Measurements from ENCODE around the gene LIMCH1.
"Not testable (repeated sequence)": the region's sequence is repeated elsewhere in the genome, so short reads cannot be mapped to it uniquely, and the experiment has no call there.

Gene LIMCH1

GRCh38 chr4:41678086-41678816 is 140.3 kb downstream of the LIMCH1 start:
- DNase-seq (ENCODE audit: low spot score): no peak

- DNase-seq (ENCODE audit: low spot score): no peak
Observed at GRCh38 chr4:41678951-41679350, 141.0 kb downstream of the LIMCH1 start.

DNA sequence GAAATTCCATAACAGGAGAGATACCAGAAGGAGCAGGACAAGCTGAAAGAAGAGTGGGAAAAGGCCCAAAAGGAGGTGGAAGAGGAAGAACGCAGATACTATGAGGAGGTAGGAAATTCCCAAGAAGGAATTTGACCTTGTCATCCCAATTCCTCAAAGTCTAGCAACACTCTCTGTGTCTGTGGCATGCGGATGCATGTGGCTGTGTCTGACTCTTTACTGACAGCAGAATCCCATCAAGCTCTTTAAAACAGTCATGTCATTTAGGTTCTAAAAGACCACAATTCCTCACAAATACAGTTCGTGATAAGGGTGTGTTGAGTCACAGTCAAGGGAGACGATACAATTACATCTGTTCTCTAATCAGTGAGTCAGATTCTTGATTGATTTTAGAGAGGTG is 142.0 kb downstream of the LIMCH1 start:
- no peak for DNase-seq (ENCODE audit: low spot score)

- no peak for DNase-seq (ENCODE audit: low spot score)
Observed at GRCh38 chr4:41681054-41681453, 143.1 kb downstream of the LIMCH1 start.

DNA sequence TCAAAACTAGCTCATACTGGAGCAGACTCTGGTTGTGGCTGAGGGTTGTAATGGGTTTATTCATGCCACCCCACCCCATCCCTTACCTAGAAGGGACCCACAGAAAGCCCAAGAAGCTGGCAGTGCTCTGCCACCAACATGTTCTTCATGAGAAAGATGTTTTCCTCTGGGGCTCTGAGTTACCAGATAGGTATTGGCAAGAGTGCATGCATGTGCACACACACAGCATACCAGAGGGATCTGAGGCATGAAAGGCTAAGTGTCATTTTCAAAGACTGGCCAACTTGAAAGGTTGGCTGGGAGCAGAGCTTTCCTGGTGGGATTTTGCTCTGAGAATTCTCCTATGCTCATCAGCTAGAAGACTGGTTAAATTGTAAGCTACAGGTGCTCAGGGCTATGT is 145.4 kb downstream of the LIMCH1 start:
- no peak for DNase-seq (ENCODE audit: low spot score)

GRCh38 chr4:41686893-41687292 is 148.9 kb downstream of the LIMCH1 start:
- no peak for DNase-seq (ENCODE audit: low spot score)

DNA sequence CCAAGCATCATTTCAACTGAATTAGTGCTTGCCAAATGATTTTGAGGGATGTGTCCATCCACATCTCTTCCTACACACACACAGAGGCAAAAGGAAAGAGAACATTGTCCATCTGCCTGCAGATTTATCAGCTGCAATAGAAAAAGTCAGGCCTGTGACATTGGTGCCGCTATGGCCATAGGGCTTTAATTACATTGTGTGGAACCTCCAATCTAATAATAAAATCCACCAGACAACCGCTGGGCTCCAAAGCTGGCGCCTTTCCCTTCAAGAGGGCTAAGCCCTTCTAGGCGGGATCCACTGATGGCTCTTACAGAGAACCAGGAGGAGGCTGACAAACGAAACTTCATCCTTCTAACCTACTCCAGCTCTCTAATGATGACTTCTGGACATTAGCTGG is 150.0 kb downstream of the LIMCH1 start:
- DNase-seq (ENCODE audit: low spot score): no peak

DNA sequence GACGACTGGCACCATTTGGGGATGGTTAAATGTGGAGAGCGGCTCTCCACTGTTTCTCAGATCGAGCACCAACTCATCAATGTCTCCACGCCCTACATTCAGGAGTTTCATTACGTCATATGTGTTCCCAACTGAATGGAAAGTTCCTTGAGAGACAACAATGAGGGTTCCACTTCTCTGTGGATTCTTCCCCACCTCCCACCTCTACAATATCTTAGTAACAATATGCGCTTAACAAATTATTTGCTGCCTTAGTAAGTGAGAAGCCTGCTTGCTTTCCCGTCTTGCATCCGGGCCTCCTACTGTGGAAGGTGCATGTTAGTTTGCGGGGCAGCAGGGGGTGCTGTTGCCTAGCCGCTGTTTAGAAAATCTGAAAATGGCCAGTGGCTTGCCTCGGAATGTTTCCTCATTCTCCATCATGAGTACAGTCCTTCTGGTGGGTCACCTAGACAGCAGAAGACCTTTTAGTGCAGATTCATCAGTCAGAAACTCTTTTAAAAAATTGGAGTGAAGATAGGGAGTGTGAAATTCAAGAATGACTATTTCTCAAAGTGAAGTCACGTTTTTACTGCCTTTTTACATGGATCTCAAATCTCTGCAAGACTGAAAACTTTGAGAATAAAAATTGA is 154.9 kb downstream of the LIMCH1 start:
- DNase-seq (ENCODE audit: low spot score): peak; percentile 81

DNA sequence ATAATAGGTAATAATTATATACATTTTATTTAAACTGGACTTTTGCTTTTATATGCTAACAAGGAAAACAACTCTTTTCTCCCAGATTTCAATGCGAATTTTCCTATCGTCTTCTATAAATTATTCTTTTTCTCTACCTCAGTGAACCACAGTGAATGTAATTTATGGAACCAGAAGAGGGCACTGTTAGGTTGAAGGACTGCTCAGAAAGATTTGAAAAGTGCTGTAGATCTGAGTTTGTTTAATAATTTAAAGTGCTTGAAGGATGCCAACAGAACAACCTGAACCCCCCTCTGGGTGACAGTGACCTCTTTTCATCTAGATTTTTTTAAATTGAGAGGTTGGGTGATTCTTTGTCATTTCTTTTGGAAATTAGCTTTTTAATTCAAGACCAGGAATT is 155.7 kb downstream of the LIMCH1 start:
- peak; percentile 44 for DNase-seq (ENCODE audit: low spot score)

GRCh38 chr4:41696131-41696530 is 158.2 kb downstream of the LIMCH1 start:
- DNase-seq (ENCODE audit: low spot score): no peak

- no peak for DNase-seq (ENCODE audit: low spot score)
Observed at GRCh38 chr4:41696763-41697162, 158.8 kb downstream of the LIMCH1 start.

DNA sequence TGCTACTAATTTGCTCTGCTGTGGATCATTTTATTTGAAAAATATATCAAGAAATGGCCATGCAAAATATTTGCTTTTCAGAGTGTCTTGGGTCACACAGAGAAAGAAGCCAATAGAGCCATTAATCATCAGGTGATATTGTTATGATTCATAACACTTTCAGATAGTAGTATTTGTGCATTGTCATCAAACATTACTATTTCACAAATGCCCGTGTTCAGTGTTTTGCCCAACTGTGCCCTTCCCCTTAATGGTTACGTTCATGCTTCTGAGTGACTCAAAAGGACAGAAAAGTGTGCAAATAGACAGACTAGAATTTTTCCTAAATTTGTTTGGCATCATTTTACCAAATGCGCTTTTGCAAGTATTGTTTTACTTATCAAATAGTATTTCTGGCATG is 164.0 kb downstream of the LIMCH1 start:
- no peak for DNase-seq (ENCODE audit: low spot score)

- no peak for DNase-seq (ENCODE audit: low spot score)
Observed at GRCh38 chr4:41702770-41703169, 164.8 kb downstream of the LIMCH1 start.

- DNase-seq (ENCODE audit: low spot score): no peak
Observed at GRCh38 chr4:41703785-41704184, 165.8 kb downstream of the LIMCH1 start.

GRCh38 chr4:41709844-41710481 is 172.0 kb downstream of the LIMCH1 start:
- no peak for DNase-seq (ENCODE audit: low spot score)

DNA sequence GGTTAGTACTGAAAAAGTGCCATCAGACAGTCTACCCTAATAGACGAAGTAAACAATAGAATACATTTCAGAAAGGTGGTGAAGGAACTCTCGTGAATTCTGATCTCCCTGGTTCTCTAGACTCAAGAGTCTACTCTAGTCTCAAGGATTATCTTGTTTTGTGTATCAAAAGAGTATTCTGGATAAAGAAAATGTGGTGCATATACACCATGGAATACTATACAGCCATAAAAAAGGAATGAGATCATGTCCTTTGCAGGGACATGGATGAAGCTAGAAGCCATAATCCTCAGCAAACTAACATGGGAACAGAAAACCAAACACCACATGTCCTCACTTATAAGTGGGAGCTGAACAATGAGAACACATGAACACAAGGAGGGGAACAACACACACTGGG is 173.7 kb downstream of the LIMCH1 start:
- DNase-seq (ENCODE audit: low spot score): not testable (repeated sequence)

- DNase-seq (ENCODE audit: low spot score): no peak
Observed at GRCh38 chr4:41712425-41712824, 174.5 kb downstream of the LIMCH1 start.

DNA sequence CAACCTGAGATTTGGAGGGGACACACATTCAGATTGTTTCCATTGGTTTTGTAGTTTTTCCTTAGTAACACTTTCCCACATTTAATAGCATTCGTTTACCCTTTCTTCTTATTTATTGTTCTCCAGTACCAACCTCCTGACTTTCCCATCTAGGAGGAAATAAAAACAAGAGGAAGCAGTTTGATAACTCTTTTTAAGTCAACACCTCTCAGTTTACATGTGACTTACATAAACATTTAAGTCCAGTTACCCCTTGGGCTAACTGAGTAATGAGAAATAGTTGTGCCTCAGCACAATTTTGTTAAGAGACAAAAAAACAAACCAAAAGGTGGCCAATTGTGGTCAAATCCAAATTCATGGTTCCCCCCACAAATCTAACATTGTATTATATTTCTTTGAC is 175.8 kb downstream of the LIMCH1 start:
- no peak for DNase-seq (ENCODE audit: low spot score)

DNA sequence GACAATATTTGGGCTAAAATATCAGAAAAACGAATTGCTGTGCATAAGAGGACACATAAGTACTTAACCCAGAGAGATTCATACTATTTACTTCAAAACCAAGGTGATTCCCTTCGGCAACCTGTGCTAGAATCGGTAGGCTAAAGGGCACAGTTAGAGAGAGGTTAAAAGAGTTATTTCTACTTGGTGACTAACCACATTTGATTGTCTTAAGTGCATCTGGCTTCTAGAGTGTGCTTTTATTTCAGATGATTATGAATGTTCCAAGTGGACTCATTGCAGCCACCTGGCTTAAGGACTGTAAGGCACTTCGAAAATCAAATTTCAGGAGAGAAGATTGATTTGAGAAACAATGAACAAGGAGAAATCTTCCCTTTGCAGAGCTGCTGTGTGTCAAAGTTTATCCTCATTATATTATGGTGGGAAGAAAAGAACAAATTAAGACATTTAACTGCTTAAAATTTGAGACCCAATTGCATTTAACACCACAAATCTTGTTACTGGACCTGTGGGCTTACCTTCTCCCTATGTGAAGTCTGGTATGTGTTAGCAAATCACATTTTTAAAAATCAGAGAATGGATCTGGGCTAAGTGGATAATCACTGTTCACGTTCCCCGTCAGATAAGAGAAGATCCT is 176.5 kb downstream of the LIMCH1 start:
- DNase-seq (ENCODE audit: low spot score): no peak

GRCh38 chr4:41715155-41715554 is 177.2 kb downstream of the LIMCH1 start:
- no peak for DNase-seq (ENCODE audit: low spot score)

- DNase-seq (ENCODE audit: low spot score): no peak
Observed at GRCh38 chr4:41718907-41719306, 180.9 kb downstream of the LIMCH1 start.

DNA sequence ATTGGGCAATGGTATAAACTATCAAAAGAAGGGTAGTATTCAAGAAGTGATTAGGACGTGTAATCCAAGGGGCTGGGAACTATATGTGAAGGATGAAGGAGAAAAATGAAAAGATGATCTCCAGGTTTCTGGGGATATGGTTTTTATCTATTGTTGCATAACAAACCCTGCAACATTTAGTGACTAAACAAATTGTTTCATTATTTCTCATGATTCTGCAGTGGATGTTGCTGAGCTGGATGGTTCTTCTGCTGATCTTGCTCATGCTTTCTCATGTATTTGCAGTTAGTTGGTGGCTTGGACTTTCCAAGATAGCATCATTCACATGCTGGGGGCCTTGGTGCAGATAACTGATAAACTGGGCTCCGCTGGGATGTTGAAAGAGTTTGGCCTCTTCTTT is 181.5 kb downstream of the LIMCH1 start:
- DNase-seq (ENCODE audit: low spot score): no peak

GRCh38 chr4:41722181-41722580 is 184.2 kb downstream of the LIMCH1 start:
- no peak for DNase-seq (ENCODE audit: low spot score)
